Measurements from ENCODE around the gene MED17. TPM values are rescaled to one million over a fixed set of nuclear protein-coding genes. Genes with fewer than 3 reads are reported as not detected.

Gene MED17
- total RNA-seq, 6 donors from 2014 or later = 13.1 to 33.5 (median 28.1) TPM

GRCh38 chr11:93814966-93815633 is 31.0 kb downstream of the MED17 start:
- Histone ChIP-seq H3K27ac (no peak overlapping the region), H3K4me1 (no peaks in the 10 kb centered on the region), H3K4me3 (no peak overlapping the region), H3K36me3 (peaks cover 22 to 60% (median 40%) of the 10 kb centered on the region in 4 donors), H3K9me3 (no peaks in the 10 kb centered on the region), H3K27me3 (no peaks in the 10 kb centered on the region)
- TF ChIP-seq POLR2AphosphoS5 (IDR thresholded peaks at IDR 0.05) = no peak
- no peak for TF ChIP-seq POLR2A (IDR thresholded peaks at IDR 0.05)
- no peak for TF ChIP-seq EP300 (IDR thresholded peaks at IDR 0.05)
- TF ChIP-seq, protein P1, sequence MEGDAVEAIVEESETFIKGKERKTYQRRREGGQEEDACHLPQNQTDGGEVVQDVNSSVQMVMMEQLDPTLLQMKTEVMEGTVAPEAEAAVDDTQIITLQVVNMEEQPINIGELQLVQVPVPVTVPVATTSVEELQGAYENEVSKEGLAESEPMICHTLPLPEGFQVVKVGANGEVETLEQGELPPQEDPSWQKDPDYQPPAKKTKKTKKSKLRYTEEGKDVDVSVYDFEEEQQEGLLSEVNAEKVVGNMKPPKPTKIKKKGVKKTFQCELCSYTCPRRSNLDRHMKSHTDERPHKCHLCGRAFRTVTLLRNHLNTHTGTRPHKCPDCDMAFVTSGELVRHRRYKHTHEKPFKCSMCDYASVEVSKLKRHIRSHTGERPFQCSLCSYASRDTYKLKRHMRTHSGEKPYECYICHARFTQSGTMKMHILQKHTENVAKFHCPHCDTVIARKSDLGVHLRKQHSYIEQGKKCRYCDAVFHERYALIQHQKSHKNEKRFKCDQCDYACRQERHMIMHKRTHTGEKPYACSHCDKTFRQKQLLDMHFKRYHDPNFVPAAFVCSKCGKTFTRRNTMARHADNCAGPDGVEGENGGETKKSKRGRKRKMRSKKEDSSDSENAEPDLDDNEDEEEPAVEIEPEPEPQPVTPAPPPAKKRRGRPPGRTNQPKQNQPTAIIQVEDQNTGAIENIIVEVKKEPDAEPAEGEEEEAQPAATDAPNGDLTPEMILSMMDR (IDR thresholded peaks at IDR 0.05) = no peak
- 79% methylated on average over 6 of the region's 6 CpGs for WGBS, 2 donors
- ATAC-seq (ENCODE audit: low FRiP score in 2 of 2) = no peak
- no peak for DNase-seq

- DNase-seq (no peak), ATAC-seq (ENCODE audit: low FRiP score in 2 of 2) (no peak)
- Histone ChIP-seq H3K9me3 (no peaks in the 10 kb centered on the region), H3K27ac (no peak overlapping the region), H3K4me1 (no peaks in the 10 kb centered on the region), H3K27me3 (no peaks in the 10 kb centered on the region), H3K4me3 (no peak overlapping the region), H3K36me3 (peaks cover 3 to 34% (median 16%) of the 10 kb centered on the region in 4 donors)
- WGBS, 2 donors = 68 to 78% methylated on average over 4 of the region's 4 CpGs
- TF ChIP-seq POLR2A (IDR thresholded peaks at IDR 0.05) = no peak
- TF ChIP-seq POLR2AphosphoS5 (IDR thresholded peaks at IDR 0.05) = no peak
- TF ChIP-seq, protein P1 (IDR thresholded peaks at IDR 0.05) = no peak
- no peak for TF ChIP-seq EP300 (IDR thresholded peaks at IDR 0.05)
These were observed 33.6 kb downstream of the MED17 start for GRCh38 chr11:93817426-93818348.

DNA sequence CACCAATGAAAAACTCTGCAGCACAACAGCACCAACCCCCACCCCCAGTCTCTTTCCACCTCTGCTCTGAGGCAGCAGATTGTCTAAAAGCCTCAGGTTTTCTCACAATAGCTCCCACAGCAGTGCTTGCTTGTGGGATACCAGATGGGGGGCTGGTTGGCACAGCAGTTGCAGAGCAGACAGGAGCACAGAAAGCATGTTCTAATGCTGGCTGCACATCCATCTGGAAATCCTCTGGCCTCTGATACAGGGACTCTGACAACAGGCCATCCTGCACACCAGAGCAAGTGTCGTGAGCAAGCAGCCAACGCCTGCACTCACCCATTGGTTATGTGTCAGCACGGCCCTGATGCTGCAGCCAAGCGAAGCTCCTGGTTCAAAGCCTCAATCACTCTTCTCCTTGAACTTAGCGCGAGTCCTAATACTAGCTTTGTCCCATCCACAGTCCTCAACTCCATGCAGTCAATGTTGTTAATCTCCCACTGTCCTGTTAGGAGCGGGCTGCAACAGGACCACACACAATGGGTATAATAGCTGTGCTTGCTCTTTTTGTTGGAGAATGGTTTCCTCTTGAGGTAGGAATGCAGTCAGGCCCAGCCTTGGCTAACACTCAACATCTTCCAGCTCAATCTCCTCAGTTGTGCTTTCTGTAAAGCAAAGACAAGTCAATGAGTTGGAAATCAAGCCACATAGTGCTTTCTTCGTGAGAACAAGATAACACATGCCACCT is 36.0 kb downstream of the MED17 start:
- ATAC-seq (ENCODE audit: low FRiP score in 2 of 2) (peak in 1 of 2 donors; percentile 27), DNase-seq (no peak)
- Histone ChIP-seq H3K9me3 (no peaks in the 10 kb centered on the region), H3K4me3 (no peak overlapping the region), H3K36me3 (peaks cover 0 to 10% (median under 1%) of the 10 kb centered on the region in 4 donors), H3K27me3 (no peaks in the 10 kb centered on the region), H3K4me1 (no peaks in the 10 kb centered on the region), H3K27ac (no peak overlapping the region)
- WGBS, 2 donors = 80 to 90% methylated on average over 8 of the region's 8 CpGs
- no peak for TF ChIP-seq EP300 (IDR thresholded peaks at IDR 0.05)
- no peak for TF ChIP-seq POLR2AphosphoS5 (IDR thresholded peaks at IDR 0.05)
- TF ChIP-seq POLR2A (IDR thresholded peaks at IDR 0.05) = no peak
- TF ChIP-seq, protein P1 (IDR thresholded peaks at IDR 0.05) = no peak

DNA sequence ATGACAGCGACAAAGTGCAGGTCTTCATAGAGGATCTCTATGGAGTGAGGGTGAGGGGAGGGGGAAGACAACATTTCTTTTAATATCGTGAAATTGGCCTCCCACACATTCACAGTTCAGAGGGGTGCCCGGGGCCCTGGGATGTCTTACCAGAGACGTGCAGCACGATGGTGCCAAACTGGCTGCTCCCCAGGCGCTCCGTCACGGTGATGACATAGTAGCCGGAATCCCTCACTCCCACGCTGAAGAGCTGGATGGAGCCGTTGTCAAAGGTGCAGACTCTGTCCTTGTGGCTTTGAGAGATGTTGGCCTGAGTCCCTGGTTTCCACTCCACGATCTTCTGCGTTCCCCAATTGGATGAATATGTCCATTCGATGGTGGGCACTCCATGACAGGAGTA is 36.8 kb downstream of the MED17 start:
- TF ChIP-seq POLR2A (IDR thresholded peaks at IDR 0.05) (no peak), POLR2AphosphoS5 (IDR thresholded peaks at IDR 0.05) (no peak), EP300 (IDR thresholded peaks at IDR 0.05) (no peak)
- TF ChIP-seq, protein P1 (IDR thresholded peaks at IDR 0.05) = no peak
- Histone ChIP-seq H3K4me3 (no peak overlapping the region), H3K36me3 (peaks cover 0 to 2% (median 0%) of the 10 kb centered on the region in 4 donors), H3K9me3 (no peaks in the 10 kb centered on the region), H3K27me3 (no peaks in the 10 kb centered on the region), H3K4me1 (no peaks in the 10 kb centered on the region), H3K27ac (no peak overlapping the region)
- 94 to 96% methylated on average over 14 of the region's 14 CpGs for WGBS, 2 donors
- DNase-seq (peak in 1 of 2 donors; percentile 36), ATAC-seq (ENCODE audit: low FRiP score in 2 of 2) (no peak)

All from upper lobe of left lung (tissue), 6 donors.